Neural crest cell (in vitro differentiated cells): ENCODE data around the gene PEX7. TPM values are rescaled to one million over a fixed set of nuclear protein-coding genes. Genes with fewer than 3 reads are reported as not detected.
A peak's percentile ranks its signal among the peaks of the same experiment; 100 is the strongest.
"Not testable (repeated sequence)": the region's sequence is repeated elsewhere in the genome, so short reads cannot be mapped to it uniquely, and the experiment has no call there.

Source experiments
- DNase-seq: peaks from one replicate; pipeline ENCODE4 v3.0.0; 2021; ENCODE audit warnings: low read depth, mixed read lengths, low spot score
- H3K27ac Mint-ChIP-seq: one replicate; pipeline ENCODE4 v1.8.0; 2021; ENCODE audit warnings: mild to moderate bottlenecking, mixed read lengths; ENCODE audit not compliant: unreplicated experiment
- H3K27me3 Mint-ChIP-seq: 2 replicates; pipeline ENCODE4 v1.8.0; 2021; ENCODE audit warnings: low read depth, mild to moderate bottlenecking, mixed read lengths
- H3K36me3 Mint-ChIP-seq: 2 replicates; pipeline ENCODE4 v1.8.0; 2021; ENCODE audit warnings: low read depth, mild to moderate bottlenecking, mixed read lengths
- H3K4me1 Mint-ChIP-seq: 2 replicates; pipeline ENCODE4 v1.8.0; 2021; ENCODE audit warnings: mixed read lengths
- H3K4me3 Mint-ChIP-seq: one replicate; pipeline ENCODE4 v1.8.0; 2021; ENCODE audit warnings: mild to moderate bottlenecking, mixed read lengths
- H3K9me3 Mint-ChIP-seq: 2 replicates; pipeline ENCODE4 v1.8.0; 2021; ENCODE audit warnings: mixed read lengths
- CTCF ChIP-seq: fragments of 200-600 bp; sonication (generic); conservative IDR thresholded peaks from 2 replicates; pipeline ENCODE4 v1.5.0; 2021; ENCODE audit warnings: antibody characterized with exemption, mild to moderate bottlenecking
- total RNA-seq: library from RNA; stranded (reverse); gene quantifications from 2 replicates; pipeline ENCODE4 v1.2.1, GENCODE V29; 2021

The PEX7 gene
- total RNA-seq, 1 donor from 2014 or later: 5.3 TPM

GRCh38 chr6:136787726-136788068, 34.7 kb upstream of the PEX7 start:
- Mint-ChIP-seq H3K4me1 (peaks cover 7% of the 10 kb centered on the region), H3K36me3 (no peaks in the 10 kb centered on the region), H3K9me3 (no peaks in the 10 kb centered on the region), H3K4me3 (no peak overlapping the region), H3K27me3 (peaks cover 67% of the 10 kb centered on the region), H3K27ac (no peak overlapping the region)
- DNase-seq: no peak
- TF ChIP-seq CTCF: no peak

GRCh38 chr6:136788069-136788902, 34.1 kb upstream of the PEX7 start:
- Mint-ChIP-seq H3K36me3 (no peaks in the 10 kb centered on the region), H3K9me3 (no peaks in the 10 kb centered on the region), H3K4me3 (peak overlapping the region; percentile 10), H3K27me3 (peaks cover 73% of the 10 kb centered on the region), H3K27ac (no peak overlapping the region), H3K4me1 (peaks cover 10% of the 10 kb centered on the region)
- no peak for TF ChIP-seq CTCF
- no peak for DNase-seq

- H3K36me3 Mint-ChIP-seq, H3K4me3 Mint-ChIP-seq, DNase-seq, H3K9me3 Mint-ChIP-seq, H3K27ac Mint-ChIP-seq: not testable (repeated sequence)
- H3K27me3 Mint-ChIP-seq: peaks cover 82% of the 10 kb centered on the region
- peaks cover 11% of the 10 kb centered on the region for H3K4me1 Mint-ChIP-seq
These were observed 33.0 kb upstream of the PEX7 start for GRCh38 chr6:136789440-136789839.

- H3K4me3 Mint-ChIP-seq: peak overlapping the region; percentile 89
- peaks cover 11% of the 10 kb centered on the region for H3K4me1 Mint-ChIP-seq
- H3K27ac Mint-ChIP-seq: no peak overlapping the region
- H3K27me3 Mint-ChIP-seq: peaks cover 85% of the 10 kb centered on the region
- DNase-seq: no peak
- no peaks in the 10 kb centered on the region for H3K9me3 Mint-ChIP-seq
- no peaks in the 10 kb centered on the region for H3K36me3 Mint-ChIP-seq
- no peak for TF ChIP-seq CTCF
These were observed 31.7 kb upstream of the PEX7 start for GRCh38 chr6:136790411-136791295.

GRCh38 chr6:136791296-136792094, 30.9 kb upstream of the PEX7 start:
- Mint-ChIP-seq H3K36me3 (no peaks in the 10 kb centered on the region), H3K4me3 (peak overlapping the region; percentile 89), H3K4me1 (peaks cover 11% of the 10 kb centered on the region), H3K9me3 (no peaks in the 10 kb centered on the region), H3K27ac (no peak overlapping the region), H3K27me3 (peaks cover 84% of the 10 kb centered on the region)
- TF ChIP-seq CTCF: no peak
- peak; percentile 5 for DNase-seq
